HepG2 (cell line): ENCODE data around the gene LEMD2. TPM values are rescaled to one million over a fixed set of nuclear protein-coding genes. Genes with fewer than 3 reads are reported as not detected.

ENCODE experiments used
- ATAC-seq: fragments of 200-7000 bp; cut with Tn5 transposase; 3 replicates; pipeline ENCODE4 v1.9.1; 2020; ENCODE audit warnings: mild to moderate bottlenecking, moderate library complexity
- BruUV-seq: library from RNA; stranded (reverse); fragments of 400-500 nt; replicated peaks from 2 replicates; lab custom pipeline; 2021; lab: Mats Ljungman, UMichigan
- CTCF ChIA-PET: fragments of 300-600 bp; formaldehyde crosslinking; extraction: SDS; loops from one replicate; lab custom pipeline; 2021; ENCODE audit warnings: low total read pairs, inconsistent platforms, low intra/inter-chr PET ratio; lab: Yijun Ruan, JAX
- POLR2A ChIA-PET: fragments of 350-600 bp; sonication (Branson Sonifier 250); formaldehyde crosslinking; loops from one replicate; lab custom pipeline; 2020; ENCODE audit warnings: antibody characterized with exemption, inconsistent platforms; lab: Yijun Ruan, JAX
- DNase-seq: peaks from one replicate; pipeline ENCODE4 v3.0.0-alpha.2; 2015; ENCODE audit warnings: low spot score
- FAIRE-seq: peaks from 3 replicates; lab custom pipeline; 2011; peaks lifted over from hg19 to GRCh38; lab: Jason Lieb, UNC
- H2AFZ ChIP-seq: one replicate; pipeline ENCODE4 v1.6.1; 2011; ENCODE audit warnings: low read length, inconsistent platforms
- H3K27ac ChIP-seq: fragments of 300-600 bp; 3 replicates; pipeline ENCODE4 v1.8.0; 2011; ENCODE audit warnings: mixed run types, mild to moderate bottlenecking, mixed read lengths, low read length, inconsistent platforms; ENCODE audit not compliant: insufficient read depth; ENCODE audit errors: extremely low read length
- H3K27me3 ChIP-seq, 2 experiments: fragments of 200-600 bp in 1 of 2; 2 replicates in 1 of 2; 3 replicates in 1 of 2; pipeline versions ENCODE4 v1.6.0 to v1.8.0; 2011; ENCODE audit warnings: low read length in 2 of 2, mild to moderate bottlenecking in 2 of 2, moderate library complexity in 2 of 2, inconsistent platforms in 1 of 2; ENCODE audit not compliant: insufficient read depth in 2 of 2, control insufficient read depth in 1 of 2
- H3K36me3 ChIP-seq, 2 experiments: fragments of 200-600 bp in 1 of 2; replicated peaks in 1 of 2; 2 replicates in 1 of 2; 3 replicates in 1 of 2; pipeline versions ENCODE4 v1.5.1 to v1.8.0; 2011; ENCODE audit warnings: low read length in 2 of 2, inconsistent platforms in 1 of 2; ENCODE audit not compliant: insufficient read depth in 2 of 2, control insufficient read depth in 1 of 2
- H3K4me1 ChIP-seq: 2 replicates; pipeline ENCODE4 v1.5.1; 2012; ENCODE audit warnings: low read length, inconsistent platforms; ENCODE audit not compliant: insufficient read depth
- H3K4me2 ChIP-seq: 2 replicates; pipeline ENCODE4 v1.6.0; 2011; ENCODE audit warnings: low read depth, low read length, inconsistent platforms
- H3K4me3 ChIP-seq, 3 experiments: fragments of 200-600 bp in 1 of 3; sonication (generic), shearing (Covaris generic) in 1 of 3; replicated peaks in 1 of 3; 2 replicates each; pipeline ENCODE4 v1.5.1; 2011 to 2016; ENCODE audit warnings: low read length in 3 of 3, inconsistent platforms in 2 of 3, low read depth in 2 of 3, mild to moderate bottlenecking in 2 of 3, control low read depth in 1 of 3, mixed read lengths in 1 of 3; ENCODE audit not compliant: insufficient read depth in 1 of 3
- H3K79me2 ChIP-seq: one replicate; pipeline ENCODE4 v1.6.1; 2011; ENCODE audit warnings: low read length, inconsistent platforms; ENCODE audit not compliant: insufficient read depth
- H3K9ac ChIP-seq: 2 replicates; pipeline ENCODE4 v1.6.0; 2011; ENCODE audit warnings: mild to moderate bottlenecking, low read depth, low read length, inconsistent platforms; ENCODE audit not compliant: insufficient read depth
- H3K9me3 ChIP-seq: 2 replicates; pipeline ENCODE4 v1.5.1; 2012; ENCODE audit warnings: mild to moderate bottlenecking, low read length
- H4K20me1 ChIP-seq: 2 replicates; pipeline ENCODE4 v1.6.0; 2011; ENCODE audit warnings: inconsistent platforms, mild to moderate bottlenecking, low read length, moderate library complexity; ENCODE audit not compliant: insufficient read depth
- CCAR2 ChIP-seq: fragments of 200-400 bp; formaldehyde crosslinking; optimal IDR thresholded peaks from 2 replicates; pipeline ENCODE3; 2018; ENCODE audit warnings: low read depth, mild to moderate bottlenecking, low read length, moderate library complexity
- HNF1A ChIP-seq, 2 experiments: sonication (generic) in 1 of 2; formaldehyde crosslinking in 1 of 2; IDR thresholded peaks; 2 replicates each; pipeline versions ENCODE4 v1.4.0 to v1.6.1; 2016 to 2020; ENCODE audit warnings: borderline replicate concordance in 1 of 2, low read depth in 1 of 2, mild to moderate bottlenecking in 1 of 2, missing genetic modification reagents in 1 of 2
- LCORL ChIP-seq, 2 experiments: fragments of 450-650 bp in 1 of 2; sonication (generic) in 1 of 2; formaldehyde crosslinking in 1 of 2; IDR thresholded peaks; 2 replicates each; pipeline versions ENCODE4 v1.5.0 to v1.6.1; 2017 to 2020; ENCODE audit warnings: antibody characterized with exemption in 1 of 2, missing genetic modification reagents in 1 of 2
- SALL2 ChIP-seq: sonication (generic); formaldehyde crosslinking; IDR thresholded peaks from 2 replicates; pipeline ENCODE4 v1.8.1; 2023; ENCODE audit warnings: mild to moderate bottlenecking, missing genetic modification reagents, inconsistent platforms
- SRF ChIP-seq: IDR thresholded peaks from 2 replicates; pipeline ENCODE4 v1.6.1; 2011; ENCODE audit warnings: mild to moderate bottlenecking, low read depth, low read length, moderate library complexity
- ZBTB37 ChIP-seq: sonication (generic); formaldehyde crosslinking; IDR thresholded peaks from 2 replicates; pipeline ENCODE4 v1.4.0; 2020; ENCODE audit warnings: mild to moderate bottlenecking, missing genetic modification reagents
- ZNF264 ChIP-seq: sonication (generic); formaldehyde crosslinking; IDR thresholded peaks from 2 replicates; pipeline ENCODE4 v1.4.0; 2020; ENCODE audit warnings: missing genetic modification reagents
- ZNF549 ChIP-seq: sonication (generic); formaldehyde crosslinking; IDR thresholded peaks from 2 replicates; pipeline ENCODE4 v1.5.0; 2020; ENCODE audit warnings: missing genetic modification reagents
- ZNF670 ChIP-seq: sonication (generic); formaldehyde crosslinking; IDR thresholded peaks from 2 replicates; pipeline ENCODE4 v1.8.0; 2022; ENCODE audit warnings: mild to moderate bottlenecking, missing genetic modification reagents, borderline replicate concordance
- ZNF891 ChIP-seq: sonication (generic); formaldehyde crosslinking; IDR thresholded peaks from 2 replicates; pipeline ENCODE4 v1.5.0; 2020; ENCODE audit warnings: mild to moderate bottlenecking, missing genetic modification reagents
- WGBS: methylation state at CpG from one replicate; pipeline ENCODE4 v1.1.6; 2017; ENCODE audit warnings: low lambda C conversion rate; 5-methylcytosine and 5-hydroxymethylcytosine counted together
- in situ Hi-C: cut with HindIII; loops from 2 replicates; pipeline ENCODE4 v1.10.0; 2017; ENCODE audit warnings: low pct_unique_long_range_greater_than_20kb; ENCODE audit not compliant: extremely low pct_ligation_motif_present
- intact Hi-C: fragments of 100-400 bp; cut with micrococcal nuclease; formaldehyde crosslinking; loops from one replicate; pipeline ENCODE4 v1.10.0; 2022; ENCODE audit not compliant: unreplicated experiment
- polyA plus RNA-seq, 8 experiments: library from polyadenylated mRNA; depleted of rRNA in 3 of 8; stranded (reverse) in 7 of 8; unstranded in 1 of 8; fragments of >200 nt; fragmentation: Illumina TruSeq in 4 of 8; extraction: Trizol in 4 of 8; gene quantifications; 2 replicates each; pipeline versions ENCODE4 v1.2.1 to v1.2.3, GENCODE V29; 2011 to 2016; ENCODE audit warnings: low read depth in 4 of 8, missing spikeins in 1 of 8, mixed read lengths in 1 of 8; ENCODE audit not compliant: insufficient read depth in 1 of 8
- total RNA-seq, 5 experiments: library from RNA; depleted of rRNA; stranded (reverse); fragments of >200 nt; fragmentation: Illumina TruSeq; extraction: Trizol; gene quantifications; 2 replicates each; pipeline ENCODE4 v1.2.3, GENCODE V29; 2016; ENCODE audit warnings: low read depth in 1 of 5

LEMD2 gene
- total and polyA plus RNA-seq, 2 of the 13 experiments (the other 11 are each of a cell fraction or from before 2014, with no cell fraction given) = 45.2 to 62.9 TPM

GRCh38 chr6:33732385-33732784 lies 56.5 kb downstream of the LEMD2 start:
- in situ Hi-C loops = no loop called here
- intact Hi-C loops = no loop called here
- Histone ChIP-seq H3K4me3 (no peak overlapping the region), H4K20me1 (no peaks in the 10 kb centered on the region), H3K4me2 (no peak overlapping the region), H2AFZ (no peak overlapping the region), H3K27ac (no peak overlapping the region), H3K36me3 (no peaks in the 10 kb centered on the region), H3K9ac (no peak overlapping the region), H3K4me1 (peaks cover 15% of the 10 kb centered on the region), H3K27me3 (peaks cover 0 to 4% of the 10 kb centered on the region in 2 experiments; a peak in 3 of 5 replicates), H3K79me2 (no peaks in the 10 kb centered on the region)
- CTCF ChIA-PET = no interaction called here
- BruUV-seq = no TSS peak
- POLR2A ChIA-PET = no interaction called here
- WGBS = 73% methylated on average over 6 of the region's 6 CpGs
- TF ChIP-seq ZBTB37 (CRISPR knock-in tag) = no peak
- TF ChIP-seq ZNF891 = 0 out of 2 replicates have a peak, but pooled peaks have one; percentile 37
- TF ChIP-seq, all 625 proteins: peak for 1
- no peak for DNase-seq
- no peaks in the 10 kb centered on the region for H3K9me3 ChIP-seq
- no peak for FAIRE-seq
- ATAC-seq = peak; percentile 5; the same call in 2 of the 3 replicates

GRCh38 chr6:33731751-33732282 lies 57.1 kb downstream of the LEMD2 start:
- Histone ChIP-seq H2AFZ (no peak overlapping the region), H3K4me3 (no peak overlapping the region), H3K4me2 (no peak overlapping the region), H3K27ac (no peak overlapping the region), H3K9me3 (no peaks in the 10 kb centered on the region), H3K36me3 (no peaks in the 10 kb centered on the region), H4K20me1 (no peaks in the 10 kb centered on the region), H3K79me2 (no peaks in the 10 kb centered on the region), H3K27me3 (peaks cover 0 to 4% of the 10 kb centered on the region in 2 experiments; a peak in 3 of 5 replicates), H3K9ac (no peak overlapping the region), H3K4me1 (peaks cover 15% of the 10 kb centered on the region)
- in situ Hi-C loops (no loop called here), intact Hi-C loops (no loop called here)
- ChIA-PET POLR2A (no interaction called here), CTCF (no interaction called here)
- DNase-seq = no peak
- 62% methylated on average over 7 of the region's 9 CpGs for WGBS
- no peak for ATAC-seq
- BruUV-seq = no TSS peak
- no peak for FAIRE-seq
- no peak for TF ChIP-seq ZNF549 (CRISPR knock-in tag)
- no peak for TF ChIP-seq ZNF670
- TF ChIP-seq SALL2 (CRISPR knock-in tag) = no peak
- no peak for TF ChIP-seq SRF
- TF ChIP-seq CCAR2 = no peak
- TF ChIP-seq ZNF264 = no peak
- no peak for TF ChIP-seq LCORL (IDR thresholded peaks at IDR 0.05)
- no peak for TF ChIP-seq LCORL (CRISPR knock-in tag; IDR thresholded peaks at IDR 0.05)
- TF ChIP-seq HNF1A (IDR thresholded peaks at IDR 0.05; ENCODE audit: low read depth) = no peak
- no peak for TF ChIP-seq HNF1A (CRISPR knock-in tag; IDR thresholded peaks at IDR 0.05; ENCODE audit: borderline replicate concordance)
